HG03135 (cell line): Measurements from ENCODE around the gene OTX1.
A peak's percentile ranks its signal among the peaks of the same experiment; 100 is the strongest.

ENCODE experiments used
- ATAC-seq: cut with Tn5 transposase; IDR thresholded peaks from one replicate; pipeline ENCODE4 v1.9.1; 2021; ENCODE audit warnings: mild to moderate bottlenecking, moderate library complexity; ENCODE audit not compliant: unreplicated experiment

Gene OTX1

DNA sequence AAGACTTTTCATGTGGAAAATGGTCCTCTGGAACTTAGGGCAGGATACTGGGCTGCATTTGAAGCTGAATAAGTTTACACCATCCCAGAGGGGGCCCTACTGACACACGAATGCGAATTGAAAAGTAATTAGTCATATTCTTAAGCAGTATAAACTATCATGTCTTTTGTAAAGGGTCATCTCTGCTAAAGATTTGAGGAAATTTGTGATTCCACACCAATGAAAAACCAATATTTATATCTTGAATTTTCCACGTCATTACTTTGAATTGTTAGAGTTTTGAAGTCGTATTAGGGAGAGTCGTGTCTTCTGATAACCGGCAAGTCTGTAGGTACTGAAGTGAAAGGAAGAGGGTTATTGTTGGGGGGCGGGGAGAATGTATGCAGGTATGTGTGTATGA, 4.1 kb upstream of the OTX1 start:
- ATAC-seq, result no peak

DNA sequence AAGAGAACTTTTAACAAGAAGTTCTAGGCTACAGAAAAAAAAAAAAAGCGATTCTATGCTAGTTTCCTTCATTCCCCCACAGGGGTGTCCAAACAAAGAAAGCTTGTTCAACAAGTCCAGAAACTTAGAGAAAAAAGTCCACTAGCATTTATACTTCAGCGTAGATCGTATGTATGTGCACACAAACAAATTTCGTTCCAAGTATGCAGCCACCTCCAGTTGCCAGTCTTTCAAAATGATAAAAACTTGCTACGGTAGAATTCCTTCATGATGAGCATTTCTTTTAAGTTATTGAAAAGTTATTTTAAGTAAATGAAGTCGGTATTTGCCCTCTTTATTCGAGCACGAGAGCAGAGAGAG, 3.7 kb upstream of the OTX1 start:
- no peak for ATAC-seq

DNA sequence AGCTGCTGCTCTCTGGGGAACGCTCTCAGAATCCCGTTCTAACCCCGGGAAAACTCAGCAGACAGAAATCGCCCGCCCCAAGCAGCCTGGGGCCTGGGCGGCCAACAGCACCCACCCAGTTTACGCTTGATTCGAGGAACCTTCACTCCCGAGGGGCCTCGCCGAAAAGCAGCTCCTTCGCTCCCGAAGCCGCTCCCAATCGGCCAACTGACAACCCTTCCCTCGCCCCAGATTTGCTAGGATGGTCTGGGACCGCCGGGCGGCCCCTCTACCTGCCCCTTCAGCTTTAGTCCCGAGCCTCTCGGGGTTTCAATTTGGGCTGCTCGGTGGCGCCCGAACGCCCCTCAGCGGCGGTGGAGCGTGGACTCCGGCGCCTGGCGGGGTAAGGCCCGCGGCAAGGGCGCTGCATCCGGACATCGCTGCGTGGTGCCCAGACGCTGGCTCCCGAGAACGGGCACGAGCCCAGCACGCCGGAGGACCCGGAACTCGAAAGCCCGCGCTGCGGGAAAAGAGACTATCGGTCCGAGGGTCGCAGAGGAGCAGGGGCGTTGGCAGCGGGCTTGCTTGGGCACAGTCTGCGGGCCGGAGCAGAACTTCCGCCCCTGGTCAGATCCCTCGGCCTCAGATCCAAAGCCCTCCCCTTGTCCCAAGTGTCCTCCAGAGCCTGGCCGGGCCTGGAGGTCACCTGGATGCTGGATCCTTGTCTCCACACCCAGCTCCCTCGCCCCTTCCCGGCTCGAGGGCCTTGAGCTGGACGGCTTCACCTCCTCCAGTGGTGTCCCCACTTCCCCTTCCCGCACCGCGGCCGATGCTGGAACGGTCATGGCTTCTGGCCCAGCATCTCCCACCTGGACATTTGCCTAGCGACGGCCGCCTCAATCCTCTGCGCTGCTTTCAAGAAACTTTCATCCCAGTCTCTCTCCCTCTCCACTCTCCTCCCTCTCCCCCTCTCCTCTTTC, 3.0 kb upstream of the OTX1 start:
- no peak for ATAC-seq

- ATAC-seq, result no peak
These were observed 2.1 kb upstream of the OTX1 start for GRCh38 chr2:63048367-63049171.

DNA sequence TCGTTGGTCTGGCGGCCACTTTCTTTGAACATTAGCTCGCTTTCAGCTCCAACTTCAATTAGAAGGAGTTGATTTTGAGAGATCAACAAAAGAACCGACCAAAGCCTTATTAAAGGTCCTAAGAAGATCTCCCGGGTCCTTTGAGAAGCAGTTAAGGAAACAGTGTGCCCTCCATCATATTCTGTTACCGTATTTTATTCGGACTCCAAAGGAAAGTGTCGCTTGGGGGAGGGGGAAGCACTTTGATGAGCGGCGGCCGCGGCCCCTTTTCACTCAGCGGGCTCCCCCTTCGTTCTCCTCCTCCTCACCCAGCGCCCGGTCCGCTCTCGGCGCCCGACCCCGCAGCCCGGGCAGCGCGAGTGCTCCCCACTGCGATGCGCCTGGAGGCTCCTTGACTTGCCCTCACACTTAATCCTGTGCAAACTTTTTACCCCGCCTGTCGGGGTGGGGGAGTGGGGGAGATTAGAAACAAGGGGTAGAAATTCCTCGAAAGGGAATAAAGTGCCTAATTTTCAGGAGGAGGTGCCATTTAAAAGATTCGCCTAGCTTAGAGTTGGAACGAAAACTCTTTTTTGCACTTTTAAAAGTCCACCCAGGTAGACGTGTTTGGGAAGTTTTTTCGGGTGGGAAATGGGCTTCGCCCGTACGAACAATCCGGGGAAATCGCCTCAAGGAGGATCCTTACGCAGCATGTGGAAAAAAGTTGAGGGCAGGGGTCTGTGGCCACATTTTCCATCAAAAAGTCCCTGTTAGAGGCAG, 1.2 kb upstream of the OTX1 start:
- no peak for ATAC-seq

- ATAC-seq, result peak; percentile 18
These were observed 678 bp upstream of the OTX1 start for GRCh38 chr2:63049970-63050333.

- no peak for ATAC-seq
These were observed 588 bp downstream of the OTX1 start for GRCh38 chr2:63051042-63051794.

DNA sequence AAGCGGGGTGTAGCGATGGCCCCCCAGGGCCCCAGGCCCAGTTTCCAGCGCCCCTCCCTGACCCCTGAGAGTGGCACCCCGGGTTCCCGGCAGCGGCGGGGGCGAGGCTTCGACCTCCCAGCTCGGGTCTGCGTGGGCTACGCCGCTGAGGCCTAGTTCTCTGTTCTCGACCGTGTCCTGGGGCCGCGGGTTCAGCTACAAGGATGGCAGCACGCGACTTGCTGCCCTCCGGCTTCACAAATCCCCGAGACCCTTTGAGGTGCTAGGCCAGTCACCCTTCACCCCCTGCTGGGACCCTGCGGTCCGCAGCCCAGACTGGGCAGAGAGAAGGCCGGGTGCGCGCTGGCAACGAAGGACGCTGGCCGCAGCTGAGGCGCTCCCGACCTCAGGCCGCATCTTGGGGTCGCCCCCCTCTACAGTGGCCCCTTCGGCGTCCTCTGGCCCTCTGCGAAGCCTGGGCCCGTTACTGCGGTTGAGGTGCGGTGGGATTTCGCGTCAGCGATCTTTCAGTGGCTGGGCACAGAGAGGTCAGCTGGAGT, 1.2 kb downstream of the OTX1 start:
- ATAC-seq, result no peak

DNA sequence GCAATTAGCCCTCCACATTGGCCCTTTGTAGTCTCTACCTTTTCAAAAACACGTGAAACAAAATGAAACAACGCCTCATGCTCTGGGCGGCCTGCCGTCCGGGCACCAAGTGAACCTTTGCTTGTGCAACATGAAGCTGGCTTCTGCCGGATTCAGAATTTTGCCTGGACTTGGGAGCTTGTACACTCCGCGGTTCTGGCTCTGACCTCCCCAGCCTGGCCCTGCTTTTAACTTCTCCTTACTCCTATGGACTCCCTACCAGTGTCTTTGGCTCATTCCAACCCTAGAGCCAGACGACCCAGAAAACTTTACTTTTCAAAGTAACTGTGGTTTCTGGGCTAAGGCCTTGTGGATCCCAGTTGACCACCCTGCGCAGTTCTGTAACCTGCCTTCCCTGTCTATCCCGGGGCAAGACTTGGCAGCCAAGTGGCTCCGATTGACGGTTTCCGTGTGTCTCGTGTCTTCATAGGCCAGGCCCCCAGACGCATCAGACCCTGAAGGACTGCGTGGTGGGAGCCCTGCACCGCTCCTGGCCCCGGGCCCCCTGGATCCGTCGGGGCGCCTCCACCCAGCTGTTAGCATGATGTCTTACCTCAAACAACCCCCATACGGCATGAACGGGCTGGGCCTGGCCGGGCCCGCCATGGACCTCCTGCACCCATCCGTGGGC, 1.9 kb downstream of the OTX1 start:
- ATAC-seq, result no peak

GRCh38 chr2:63053081-63053888, 2.7 kb downstream of the OTX1 start:
- no peak for ATAC-seq

DNA sequence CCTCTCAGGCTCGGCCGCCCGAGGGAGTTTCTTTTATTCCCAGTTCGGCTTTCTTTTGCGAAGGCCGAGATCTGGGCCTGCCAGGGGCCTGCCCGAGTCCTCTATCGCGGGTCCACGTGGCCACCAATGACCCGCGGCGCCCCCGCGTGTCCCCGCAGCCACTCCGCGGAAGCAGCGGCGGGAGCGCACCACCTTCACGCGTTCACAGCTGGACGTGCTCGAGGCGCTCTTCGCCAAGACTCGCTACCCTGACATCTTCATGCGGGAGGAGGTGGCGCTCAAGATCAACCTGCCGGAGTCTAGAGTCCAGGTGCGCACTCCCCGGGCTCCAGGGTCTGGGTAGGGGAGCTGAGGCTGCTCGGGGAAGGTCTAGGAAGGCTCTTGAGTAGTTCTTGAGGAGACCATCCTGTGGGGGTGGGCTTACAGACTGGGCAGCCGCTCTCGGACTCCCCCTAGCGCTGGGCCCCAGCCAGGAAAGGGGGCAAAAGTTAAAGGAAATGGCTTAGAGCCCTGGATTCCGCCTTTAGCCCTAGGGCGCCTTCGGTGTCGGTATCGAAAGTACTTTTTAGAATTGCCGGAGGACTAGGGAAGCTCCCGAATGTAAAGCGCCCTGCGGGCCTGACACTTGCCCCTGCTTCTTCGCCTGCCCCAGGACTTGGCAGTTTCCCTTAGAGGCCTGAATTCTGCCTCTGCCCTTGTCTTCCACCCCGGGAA, 3.4 kb downstream of the OTX1 start:
- ATAC-seq, result no peak

- ATAC-seq, result no peak
These were observed 4.2 kb downstream of the OTX1 start for GRCh38 chr2:63054841-63055225.

DNA sequence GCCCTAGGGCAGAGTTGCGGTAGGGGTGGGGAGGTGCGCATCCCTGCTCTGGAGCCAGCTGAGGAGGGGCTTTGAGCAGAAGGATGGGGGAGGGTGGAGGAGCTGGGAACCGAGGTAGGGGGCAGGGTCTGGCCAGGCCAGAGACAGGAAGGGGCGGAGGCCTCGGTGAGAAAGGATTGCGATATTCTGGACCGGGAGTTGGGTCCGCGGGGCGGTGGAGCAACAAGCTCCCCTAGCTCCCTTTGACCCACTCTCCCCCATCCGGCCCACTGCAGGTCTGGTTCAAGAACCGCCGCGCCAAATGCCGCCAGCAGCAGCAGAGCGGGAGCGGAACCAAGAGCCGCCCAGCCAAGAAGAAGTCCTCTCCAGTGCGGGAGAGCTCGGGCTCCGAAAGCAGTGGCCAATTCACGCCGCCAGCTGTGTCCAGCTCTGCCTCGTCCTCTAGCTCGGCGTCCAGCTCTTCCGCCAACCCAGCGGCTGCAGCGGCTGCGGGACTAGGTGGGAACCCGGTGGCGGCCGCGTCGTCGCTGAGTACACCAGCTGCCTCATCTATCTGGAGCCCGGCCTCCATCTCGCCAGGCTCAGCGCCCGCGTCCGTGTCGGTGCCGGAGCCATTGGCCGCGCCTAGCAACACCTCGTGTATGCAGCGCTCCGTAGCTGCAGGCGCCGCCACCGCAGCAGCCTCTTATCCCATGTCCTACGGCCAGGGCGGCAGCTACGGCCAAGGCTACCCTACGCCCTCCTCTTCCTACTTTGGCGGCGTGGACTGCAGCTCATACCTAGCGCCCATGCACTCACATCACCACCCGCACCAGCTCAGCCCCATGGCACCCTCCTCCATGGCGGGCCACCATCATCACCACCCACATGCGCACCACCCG, 4.8 kb downstream of the OTX1 start:
- no peak for ATAC-seq

DNA sequence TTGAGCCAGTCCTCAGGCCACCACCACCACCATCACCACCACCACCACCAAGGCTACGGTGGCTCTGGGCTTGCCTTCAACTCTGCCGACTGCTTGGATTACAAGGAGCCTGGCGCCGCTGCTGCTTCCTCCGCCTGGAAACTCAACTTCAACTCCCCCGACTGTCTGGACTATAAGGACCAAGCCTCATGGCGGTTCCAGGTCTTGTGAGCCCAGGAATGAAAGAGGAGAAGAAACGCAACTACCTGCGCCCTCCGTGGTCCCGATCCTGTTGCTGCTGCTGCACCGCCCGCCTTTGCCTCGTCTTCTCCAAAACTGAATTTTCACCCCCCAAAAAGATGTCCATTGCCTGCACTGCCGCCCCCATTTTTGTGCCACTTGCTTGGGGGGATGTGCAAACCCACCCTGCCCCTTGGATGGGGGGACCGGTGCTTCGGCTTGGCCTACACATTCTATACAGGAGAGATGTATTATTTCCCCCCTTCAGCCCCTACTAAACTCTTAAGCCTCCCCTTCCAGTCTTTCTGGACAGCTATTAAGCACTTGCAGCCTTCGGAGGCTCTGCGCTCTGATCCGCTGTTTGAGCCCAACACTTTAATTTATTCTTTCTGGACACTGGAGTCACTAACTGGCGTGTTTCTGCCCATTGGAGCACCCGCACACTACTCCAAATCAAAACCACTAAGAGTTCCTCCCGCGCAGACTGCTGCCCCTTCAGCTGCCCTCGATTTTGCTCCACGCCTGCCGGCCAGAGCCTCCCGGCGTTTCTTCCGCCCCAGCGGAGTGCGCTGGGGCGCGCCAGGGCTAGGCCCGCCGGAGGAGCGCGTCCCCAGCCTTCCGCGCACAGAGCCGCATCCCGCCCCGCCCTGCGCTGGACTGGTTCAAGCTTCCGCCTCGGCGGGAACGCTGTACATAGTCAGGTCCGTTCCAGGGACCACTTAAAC, 5.7 kb downstream of the OTX1 start:
- no peak for ATAC-seq

DNA sequence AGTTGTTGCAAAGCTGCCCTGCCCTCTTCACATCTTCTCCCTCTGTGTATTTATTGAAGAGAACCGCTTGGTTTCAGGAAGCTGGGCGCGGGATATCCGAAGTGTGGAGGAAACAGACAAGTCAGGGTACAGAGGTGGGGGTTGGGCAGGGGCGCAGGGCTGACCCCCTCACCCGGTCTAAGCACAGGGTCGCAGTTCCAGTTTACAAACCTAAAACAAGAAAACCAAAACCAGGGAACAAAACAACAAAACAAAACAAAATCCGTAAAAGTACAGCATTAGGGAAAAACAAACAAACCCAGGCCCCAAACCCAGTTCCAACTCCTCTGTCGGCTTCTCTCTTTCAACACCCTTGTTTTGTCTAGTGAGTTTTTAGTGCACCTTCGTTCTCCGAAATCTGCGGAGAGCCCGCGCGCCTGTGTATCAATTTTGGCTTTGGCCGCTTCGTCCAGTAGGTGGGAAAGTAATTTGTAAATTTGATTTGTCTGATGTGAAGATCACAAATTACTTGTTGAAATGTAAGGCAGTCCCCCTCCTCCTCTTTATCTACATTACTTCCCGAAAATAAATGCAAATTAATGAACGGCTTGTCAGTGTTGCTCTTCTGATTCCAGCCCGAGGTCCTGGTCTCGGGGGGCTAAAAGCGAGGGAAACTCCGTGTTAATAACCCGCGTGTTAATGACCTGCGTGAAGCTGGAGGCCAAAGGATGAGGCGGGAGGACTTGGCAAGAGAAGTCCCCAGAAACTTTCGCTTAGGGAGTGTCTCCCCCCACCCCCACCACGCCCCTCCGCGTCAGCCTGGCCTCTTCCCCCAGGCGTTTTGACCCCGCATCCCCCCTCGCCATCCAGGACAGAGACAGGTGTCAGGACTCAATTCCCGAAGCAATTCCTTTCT, 6.9 kb downstream of the OTX1 start:
- no peak for ATAC-seq
